ENCODE measurements around the gene DNAH10.
A peak's percentile ranks its signal among the peaks of the same experiment; 100 is the strongest.

DNAH10 gene

GRCh38 chr12:123794027-123794426, 31.9 kb downstream of the DNAH10 start:
- no peaks in the 10 kb centered on the region for H3K36me3 ChIP-seq (ENCODE audit: low read depth)
- H3K4me3 ChIP-seq (ENCODE audit: severe bottlenecking) = no peak overlapping the region
- DNase-seq (ENCODE audit: low spot score) (no peak), ATAC-seq (ENCODE audit: low read depth) (no peak)
- H3K4me1 ChIP-seq (ENCODE audit: insufficient read depth, poor library complexity, severe bottlenecking) = no peaks in the 10 kb centered on the region
- H3K27me3 ChIP-seq (ENCODE audit: insufficient read depth, poor library complexity, severe bottlenecking) = no peaks in the 10 kb centered on the region
- H3K27ac ChIP-seq (ENCODE audit: poor library complexity, severe bottlenecking) = no peak overlapping the region
- no peaks in the 10 kb centered on the region for H3K9me3 ChIP-seq (ENCODE audit: severe bottlenecking)
- TF ChIP-seq CTCF (IDR thresholded peaks at IDR 0.05; ENCODE audit: poor library complexity, severe bottlenecking) = no peak

- no peak overlapping the region for H3K4me3 ChIP-seq (ENCODE audit: severe bottlenecking)
- DNase-seq (ENCODE audit: low spot score) = no peak
- H3K9me3 ChIP-seq (ENCODE audit: severe bottlenecking) = no peaks in the 10 kb centered on the region
- no peaks in the 10 kb centered on the region for H3K27me3 ChIP-seq (ENCODE audit: insufficient read depth, poor library complexity, severe bottlenecking)
- no peaks in the 10 kb centered on the region for H3K4me1 ChIP-seq (ENCODE audit: insufficient read depth, poor library complexity, severe bottlenecking)
- H3K27ac ChIP-seq (ENCODE audit: poor library complexity, severe bottlenecking) = no peak overlapping the region
- no peak for ATAC-seq (ENCODE audit: low read depth)
- no peaks in the 10 kb centered on the region for H3K36me3 ChIP-seq (ENCODE audit: low read depth)
- TF ChIP-seq CTCF (IDR thresholded peaks at IDR 0.05; ENCODE audit: poor library complexity, severe bottlenecking) = no peak
These were observed 36.4 kb downstream of the DNAH10 start for GRCh38 chr12:123798518-123798917.

GRCh38 chr12:123799227-123799626, 37.1 kb downstream of the DNAH10 start:
- H3K4me1 ChIP-seq (ENCODE audit: insufficient read depth, poor library complexity, severe bottlenecking) = no peaks in the 10 kb centered on the region
- no peak overlapping the region for H3K27ac ChIP-seq (ENCODE audit: poor library complexity, severe bottlenecking)
- ATAC-seq (ENCODE audit: low read depth) (no peak), DNase-seq (ENCODE audit: low spot score) (no peak)
- TF ChIP-seq CTCF (IDR thresholded peaks at IDR 0.05; ENCODE audit: poor library complexity, severe bottlenecking) = no peak
- H3K9me3 ChIP-seq (ENCODE audit: severe bottlenecking) = no peaks in the 10 kb centered on the region
- H3K27me3 ChIP-seq (ENCODE audit: insufficient read depth, poor library complexity, severe bottlenecking) = no peaks in the 10 kb centered on the region
- no peak overlapping the region for H3K4me3 ChIP-seq (ENCODE audit: severe bottlenecking)
- no peaks in the 10 kb centered on the region for H3K36me3 ChIP-seq (ENCODE audit: low read depth)

GRCh38 chr12:123801573-123802178, 39.6 kb downstream of the DNAH10 start:
- no peak for ATAC-seq (ENCODE audit: low read depth)
- Histone ChIP-seq H3K27me3 (ENCODE audit: insufficient read depth, poor library complexity, severe bottlenecking) (no peaks in the 10 kb centered on the region), H3K4me3 (ENCODE audit: severe bottlenecking) (no peak overlapping the region), H3K36me3 (ENCODE audit: low read depth) (no peaks in the 10 kb centered on the region), H3K27ac (ENCODE audit: poor library complexity, severe bottlenecking) (no peak overlapping the region), H3K4me1 (ENCODE audit: insufficient read depth, poor library complexity, severe bottlenecking) (no peaks in the 10 kb centered on the region), H3K9me3 (ENCODE audit: severe bottlenecking) (no peaks in the 10 kb centered on the region)
- no peak for DNase-seq (ENCODE audit: low spot score)
- peak; percentile 80 for TF ChIP-seq CTCF (IDR thresholded peaks at IDR 0.05; ENCODE audit: poor library complexity, severe bottlenecking)

- Histone ChIP-seq H3K4me1 (ENCODE audit: insufficient read depth, poor library complexity, severe bottlenecking) (no peaks in the 10 kb centered on the region), H3K27me3 (ENCODE audit: insufficient read depth, poor library complexity, severe bottlenecking) (no peaks in the 10 kb centered on the region), H3K27ac (ENCODE audit: poor library complexity, severe bottlenecking) (no peak overlapping the region), H3K4me3 (ENCODE audit: severe bottlenecking) (no peak overlapping the region), H3K36me3 (ENCODE audit: low read depth) (no peaks in the 10 kb centered on the region), H3K9me3 (ENCODE audit: severe bottlenecking) (no peaks in the 10 kb centered on the region)
- no peak for DNase-seq (ENCODE audit: low spot score)
- ATAC-seq (ENCODE audit: low read depth) = no peak
- no peak for TF ChIP-seq CTCF (IDR thresholded peaks at IDR 0.05; ENCODE audit: poor library complexity, severe bottlenecking)
These were observed 43.1 kb downstream of the DNAH10 start for GRCh38 chr12:123805173-123805572.
